HG02981 (cell line): Measurements from ENCODE around the gene SDR42E2.
"Not testable (repeated sequence)": the region's sequence is repeated elsewhere in the genome, so short reads cannot be mapped to it uniquely, and the experiment has no call there.

Experiments
- ATAC-seq: cut with Tn5 transposase; IDR thresholded peaks from one replicate; pipeline ENCODE4 v1.9.1; 2021; ENCODE audit warnings: mild to moderate bottlenecking, moderate library complexity; ENCODE audit not compliant: unreplicated experiment

The SDR42E2 gene

GRCh38 chr16:22153078-22153477 is 9.2 kb upstream of the SDR42E2 start:
- ATAC-seq, result not testable (repeated sequence)

- no peak for ATAC-seq
These were observed 905 bp upstream of the SDR42E2 start for GRCh38 chr16:22161401-22161800.

DNA sequence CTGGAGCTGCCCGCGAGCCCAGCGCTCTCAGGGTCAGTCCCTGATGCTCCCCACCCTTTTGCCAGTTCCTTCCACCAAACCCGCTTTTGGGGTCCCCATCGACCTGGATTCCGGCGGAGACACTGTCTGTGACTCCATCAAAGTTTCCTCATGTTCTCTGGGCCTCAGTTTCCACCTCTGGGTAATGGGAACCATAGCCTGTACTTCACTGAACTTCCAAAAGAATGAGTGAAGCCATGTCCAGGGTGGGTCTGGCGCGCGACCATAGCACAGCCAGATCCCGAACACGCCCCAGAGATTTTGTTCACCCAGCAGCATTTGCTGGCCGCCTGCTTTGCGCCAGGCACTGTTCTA is 327 bp downstream of the SDR42E2 start:
- ATAC-seq, result no peak

GRCh38 chr16:22163806-22164205 is 1.5 kb downstream of the SDR42E2 start:
- no peak for ATAC-seq

- no peak for ATAC-seq
These were observed 2.2 kb downstream of the SDR42E2 start for GRCh38 chr16:22164482-22164881.

DNA sequence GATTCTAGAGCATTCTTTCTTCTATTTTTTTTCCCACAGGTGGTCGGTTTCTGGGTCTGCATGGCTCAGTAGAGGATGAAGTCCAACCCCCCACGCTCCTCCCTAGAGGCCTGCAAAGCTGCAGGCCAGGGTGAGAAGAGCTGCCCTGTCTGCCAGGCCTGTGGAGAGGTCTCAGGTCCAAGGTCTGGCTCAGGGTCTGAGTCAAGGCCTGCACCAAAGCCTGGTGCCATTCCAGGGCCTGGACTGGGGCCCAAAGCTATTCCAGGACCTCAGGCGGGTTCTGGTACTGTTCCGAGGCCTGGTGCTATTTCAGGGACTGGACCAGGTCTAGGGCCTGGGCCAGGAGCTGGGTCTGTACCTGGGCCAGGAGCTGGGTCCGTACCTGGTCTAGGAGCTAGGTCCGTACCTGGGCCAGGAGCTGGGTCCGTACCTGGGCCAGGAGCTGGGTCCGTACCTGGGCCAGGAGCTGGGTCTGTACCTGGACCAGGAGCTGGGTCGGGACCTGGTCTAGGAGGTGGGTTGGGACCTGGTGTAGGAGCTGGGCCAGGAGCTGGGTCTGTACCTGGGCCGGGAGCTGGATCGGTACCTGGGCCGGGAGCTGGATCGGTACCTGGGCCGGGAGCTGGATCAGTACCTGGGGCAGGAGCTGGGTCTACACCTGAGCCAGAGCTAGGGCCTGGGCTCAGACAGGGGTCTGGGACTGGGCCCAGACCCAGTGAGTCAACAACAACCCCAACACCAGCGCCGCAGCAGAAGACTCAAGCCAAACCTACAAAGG is 3.4 kb downstream of the SDR42E2 start:
- ATAC-seq, result no peak

DNA sequence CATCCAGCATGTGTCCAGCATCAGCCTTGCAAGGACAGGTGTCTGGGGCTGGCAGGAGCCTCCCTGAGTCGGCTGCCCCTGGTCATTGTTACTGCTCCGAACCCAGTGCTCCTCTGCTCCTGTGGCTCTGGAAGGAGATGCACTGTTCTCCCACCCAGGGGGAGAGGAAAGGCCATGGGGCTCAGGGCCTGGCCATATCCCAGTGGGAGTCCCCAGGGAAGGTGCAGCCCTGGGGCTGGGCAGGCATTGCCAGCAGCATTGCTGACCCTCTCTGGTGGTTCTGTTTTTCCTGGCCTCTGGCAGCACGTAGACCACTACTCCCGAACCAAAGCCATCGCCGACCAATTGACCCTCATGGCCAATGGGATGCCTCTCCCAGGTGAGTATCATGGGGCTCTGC is 9.6 kb downstream of the SDR42E2 start:
- no peak for ATAC-seq

GRCh38 chr16:22172642-22173041 is 10.3 kb downstream of the SDR42E2 start:
- not testable (repeated sequence) for ATAC-seq

- no peak for ATAC-seq
These were observed 12.3 kb downstream of the SDR42E2 start for GRCh38 chr16:22174642-22175041.

DNA sequence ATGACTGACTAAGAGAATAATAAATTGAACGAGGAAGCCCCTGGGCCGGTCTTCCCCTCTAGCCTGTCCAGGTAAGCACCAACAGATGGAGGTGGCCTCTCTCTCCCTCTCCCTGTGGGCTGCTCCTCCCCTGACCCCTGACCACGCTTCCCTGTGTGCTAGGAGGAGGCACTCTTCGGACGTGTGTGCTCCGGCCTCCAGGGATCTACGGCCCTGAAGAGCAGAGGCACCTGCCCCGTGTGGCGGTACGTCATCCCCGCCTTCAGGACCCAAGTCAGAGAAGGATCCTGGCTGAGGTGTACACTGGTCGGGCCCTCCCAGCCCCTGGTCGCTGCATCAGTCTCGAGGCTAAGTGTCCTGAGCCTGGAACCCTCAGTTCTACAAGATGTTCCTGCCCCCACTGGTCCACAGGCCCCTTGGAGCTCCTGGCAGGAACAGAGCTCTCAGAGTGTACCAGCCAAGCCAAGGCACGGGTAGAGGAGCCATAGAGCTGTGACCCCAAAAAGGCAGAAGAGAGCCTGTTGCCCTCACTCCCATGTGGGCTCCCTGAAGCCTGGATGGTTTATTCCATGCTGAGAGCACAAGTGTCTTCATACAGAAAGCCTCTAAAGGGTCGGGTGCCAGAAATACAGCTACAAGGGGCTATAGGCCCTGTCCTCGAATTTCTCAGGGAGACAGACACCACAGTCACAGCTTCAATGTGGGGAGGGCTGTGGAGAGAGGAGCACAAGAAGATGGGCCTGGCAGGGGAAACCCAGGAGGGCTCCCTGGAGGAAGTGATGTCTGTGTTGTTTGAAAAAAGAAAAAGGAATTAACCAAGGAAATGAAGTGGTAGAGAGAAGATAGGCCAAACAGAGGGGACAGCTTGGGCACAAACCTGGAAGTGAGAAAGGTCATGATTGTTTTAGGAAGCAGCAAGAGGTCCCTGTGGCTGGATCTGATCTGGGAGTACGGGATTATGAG is 15.9 kb downstream of the SDR42E2 start:
- no peak for ATAC-seq

DNA sequence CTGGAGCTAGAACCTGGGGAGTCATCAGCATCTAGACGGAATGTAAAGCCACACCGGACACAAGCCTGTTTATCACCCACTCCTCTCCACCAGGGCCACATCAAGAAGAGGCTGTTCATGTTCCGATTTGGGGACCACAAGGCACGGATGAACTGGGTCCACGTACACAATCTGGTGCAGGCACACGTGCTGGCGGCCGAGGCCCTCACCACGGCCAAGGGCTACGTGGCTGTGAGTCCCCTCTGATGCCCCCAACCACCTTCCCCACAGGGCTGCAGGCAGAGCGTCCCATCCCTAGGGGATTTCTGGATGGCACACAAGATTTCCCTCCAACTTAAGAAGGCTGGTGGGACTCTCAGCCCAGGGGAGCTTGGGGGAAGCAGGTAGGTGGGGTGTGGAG is 19.1 kb downstream of the SDR42E2 start:
- no peak for ATAC-seq

DNA sequence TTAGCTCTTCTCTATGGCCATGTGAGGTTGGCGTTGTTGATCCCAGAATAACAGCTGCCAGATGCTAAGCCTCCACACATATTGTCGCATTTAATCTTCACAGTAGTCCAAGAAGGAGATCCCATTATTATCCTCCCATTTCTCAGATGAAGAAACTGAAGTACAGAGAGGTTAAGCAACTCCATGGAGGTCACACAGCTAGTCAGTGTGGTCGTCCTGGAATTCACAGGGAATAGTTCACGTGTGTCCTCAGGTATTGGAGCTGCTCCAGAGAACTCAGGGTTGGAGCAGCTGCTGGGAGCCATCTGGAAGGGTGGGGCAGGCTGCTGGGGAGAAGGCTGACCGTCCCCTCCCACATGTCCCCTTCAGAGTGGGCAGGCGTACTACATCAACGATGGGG is 19.5 kb downstream of the SDR42E2 start:
- no peak for ATAC-seq

- no peak for ATAC-seq
These were observed 21.0 kb downstream of the SDR42E2 start for GRCh38 chr16:22183335-22183734.

DNA sequence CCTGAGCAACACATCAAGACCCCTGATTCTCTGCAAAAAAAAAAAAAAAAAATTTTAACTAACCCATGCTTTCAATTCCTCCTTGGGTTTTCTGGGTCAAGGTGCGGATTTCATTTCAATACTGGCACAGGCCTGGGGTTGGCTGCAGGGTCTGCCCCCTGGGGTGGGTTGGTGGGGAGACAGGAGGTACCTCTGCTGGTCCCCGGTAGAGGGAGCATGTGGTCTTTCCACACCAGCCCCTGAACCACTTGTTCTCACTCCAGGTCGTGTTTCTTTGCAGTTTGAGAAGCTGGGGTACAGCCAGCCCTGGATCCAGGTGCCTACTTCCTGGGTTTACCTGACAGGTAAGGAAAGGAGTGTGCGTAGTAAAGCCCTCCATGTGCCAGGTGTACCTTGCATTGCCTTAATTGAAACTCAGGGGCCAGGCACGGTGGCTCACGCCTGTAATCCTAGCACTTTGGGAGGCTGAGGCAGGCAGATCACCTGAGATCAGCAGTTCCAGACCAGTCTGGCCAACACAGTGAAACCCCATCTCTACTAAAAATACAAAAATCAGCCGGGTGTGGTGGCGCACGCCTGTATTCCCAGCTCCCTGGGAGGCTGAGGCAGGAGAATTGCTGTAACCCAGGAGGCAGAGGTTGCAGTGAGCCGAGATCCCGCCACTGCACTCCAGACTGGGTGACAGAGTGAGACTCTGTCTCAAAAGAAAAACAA is 21.8 kb downstream of the SDR42E2 start:
- ATAC-seq, result no peak

GRCh38 chr16:22184615-22184968 is 22.3 kb downstream of the SDR42E2 start:
- ATAC-seq, result no peak

GRCh38 chr16:22186517-22186916 is 24.2 kb downstream of the SDR42E2 start:
- no peak for ATAC-seq

DNA sequence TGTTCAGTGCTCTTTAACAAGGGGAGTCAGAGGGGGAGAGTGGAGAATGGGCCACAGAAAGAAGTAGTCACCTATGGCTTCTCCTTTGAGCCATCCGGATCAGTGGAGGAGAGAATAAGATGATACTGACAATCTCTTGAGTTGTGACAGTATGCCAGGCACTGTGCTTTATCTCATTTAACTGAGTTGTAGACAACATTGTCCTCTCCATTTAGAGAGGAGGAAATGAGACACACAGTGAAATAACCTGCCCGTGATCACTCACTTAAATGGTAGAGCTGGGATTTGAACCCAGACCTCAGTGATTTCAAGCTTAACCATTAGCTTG is 25.9 kb downstream of the SDR42E2 start:
- no peak for ATAC-seq

GRCh38 chr16:22188595-22189442 is 26.5 kb downstream of the SDR42E2 start:
- no peak for ATAC-seq

GRCh38 chr16:22189473-22190080 is 27.3 kb downstream of the SDR42E2 start:
- ATAC-seq, result no peak

GRCh38 chr16:22190081-22190775 is 27.9 kb downstream of the SDR42E2 start:
- ATAC-seq, result peak; percentile 55
